ENCODE measurements around the gene DOCK4.

DNA sequence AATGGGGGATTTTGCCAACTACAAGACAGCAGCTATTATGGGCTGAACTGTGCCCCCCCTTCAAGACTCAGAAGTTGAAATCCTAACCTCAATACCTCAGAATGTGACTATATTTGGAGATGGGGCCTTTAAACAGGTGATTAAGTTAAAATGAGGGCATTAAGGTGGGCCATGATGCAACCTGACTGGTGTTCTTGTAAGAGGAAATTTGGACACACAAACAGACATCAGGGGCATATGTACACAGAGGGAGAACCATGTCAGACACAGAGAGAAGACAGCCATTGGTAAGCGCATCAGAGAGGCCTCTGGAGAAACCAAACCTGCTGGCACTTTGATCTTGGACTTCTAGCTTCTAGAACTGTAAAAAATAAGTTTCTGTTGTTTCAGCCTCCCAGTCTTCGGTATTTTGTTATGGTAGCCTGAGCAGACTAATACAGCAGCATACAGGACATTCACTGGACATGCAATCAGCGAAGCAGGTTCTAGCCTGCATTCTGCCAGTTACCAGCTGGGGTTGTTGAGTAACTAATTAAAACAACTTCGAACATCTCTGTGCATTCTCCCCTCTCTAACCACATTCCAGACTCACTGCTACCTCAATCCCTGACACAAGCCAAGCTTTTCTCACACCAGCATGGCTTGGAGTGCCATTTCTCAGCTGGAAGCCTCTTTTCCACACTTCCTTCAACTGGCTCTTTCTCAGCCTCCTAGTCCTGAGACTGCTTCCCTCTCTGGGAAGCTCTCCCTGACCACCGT is 141.4 kb downstream of the DOCK4 start:
- TF ChIP-seq, protein P1, sequence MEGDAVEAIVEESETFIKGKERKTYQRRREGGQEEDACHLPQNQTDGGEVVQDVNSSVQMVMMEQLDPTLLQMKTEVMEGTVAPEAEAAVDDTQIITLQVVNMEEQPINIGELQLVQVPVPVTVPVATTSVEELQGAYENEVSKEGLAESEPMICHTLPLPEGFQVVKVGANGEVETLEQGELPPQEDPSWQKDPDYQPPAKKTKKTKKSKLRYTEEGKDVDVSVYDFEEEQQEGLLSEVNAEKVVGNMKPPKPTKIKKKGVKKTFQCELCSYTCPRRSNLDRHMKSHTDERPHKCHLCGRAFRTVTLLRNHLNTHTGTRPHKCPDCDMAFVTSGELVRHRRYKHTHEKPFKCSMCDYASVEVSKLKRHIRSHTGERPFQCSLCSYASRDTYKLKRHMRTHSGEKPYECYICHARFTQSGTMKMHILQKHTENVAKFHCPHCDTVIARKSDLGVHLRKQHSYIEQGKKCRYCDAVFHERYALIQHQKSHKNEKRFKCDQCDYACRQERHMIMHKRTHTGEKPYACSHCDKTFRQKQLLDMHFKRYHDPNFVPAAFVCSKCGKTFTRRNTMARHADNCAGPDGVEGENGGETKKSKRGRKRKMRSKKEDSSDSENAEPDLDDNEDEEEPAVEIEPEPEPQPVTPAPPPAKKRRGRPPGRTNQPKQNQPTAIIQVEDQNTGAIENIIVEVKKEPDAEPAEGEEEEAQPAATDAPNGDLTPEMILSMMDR (IDR thresholded peaks at IDR 0.05), result no peak
- TF ChIP-seq EP300 (IDR thresholded peaks at IDR 0.05) (no peak), POLR2A (IDR thresholded peaks at IDR 0.05; ENCODE audit: low read length) (no peak), MAFK (IDR thresholded peaks at IDR 0.05; ENCODE audit: partially characterized antibody) (no peak), SREBF2 (IDR thresholded peaks at IDR 0.05) (no peak)
- TF ChIP-seq, protein P2, sequence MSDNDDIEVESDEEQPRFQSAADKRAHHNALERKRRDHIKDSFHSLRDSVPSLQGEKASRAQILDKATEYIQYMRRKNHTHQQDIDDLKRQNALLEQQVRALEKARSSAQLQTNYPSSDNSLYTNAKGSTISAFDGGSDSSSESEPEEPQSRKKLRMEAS (IDR thresholded peaks at IDR 0.05), result no peak
